ENCODE measurements around the gene ST3GAL6.

DNA sequence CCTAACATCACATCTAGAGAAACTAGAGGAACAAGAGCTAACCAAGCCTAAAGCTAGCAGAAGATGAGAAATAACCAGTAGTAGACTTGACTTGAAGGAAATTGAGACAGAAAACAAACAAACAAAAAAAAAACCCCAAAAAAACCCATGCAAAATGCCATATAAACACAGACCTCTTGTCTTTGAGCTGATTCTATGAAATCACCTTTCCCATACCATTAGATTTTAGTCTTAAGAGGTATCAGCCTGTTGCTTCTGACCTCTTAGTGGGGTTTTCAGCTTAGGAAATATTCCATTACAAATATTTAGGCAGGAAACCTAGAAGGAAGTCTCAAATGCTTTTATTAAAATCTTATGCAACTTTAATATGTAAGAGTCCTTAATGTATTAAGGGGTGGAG, 23.9 kb upstream of the ST3GAL6 start:
- TF ChIP-seq, protein P1, sequence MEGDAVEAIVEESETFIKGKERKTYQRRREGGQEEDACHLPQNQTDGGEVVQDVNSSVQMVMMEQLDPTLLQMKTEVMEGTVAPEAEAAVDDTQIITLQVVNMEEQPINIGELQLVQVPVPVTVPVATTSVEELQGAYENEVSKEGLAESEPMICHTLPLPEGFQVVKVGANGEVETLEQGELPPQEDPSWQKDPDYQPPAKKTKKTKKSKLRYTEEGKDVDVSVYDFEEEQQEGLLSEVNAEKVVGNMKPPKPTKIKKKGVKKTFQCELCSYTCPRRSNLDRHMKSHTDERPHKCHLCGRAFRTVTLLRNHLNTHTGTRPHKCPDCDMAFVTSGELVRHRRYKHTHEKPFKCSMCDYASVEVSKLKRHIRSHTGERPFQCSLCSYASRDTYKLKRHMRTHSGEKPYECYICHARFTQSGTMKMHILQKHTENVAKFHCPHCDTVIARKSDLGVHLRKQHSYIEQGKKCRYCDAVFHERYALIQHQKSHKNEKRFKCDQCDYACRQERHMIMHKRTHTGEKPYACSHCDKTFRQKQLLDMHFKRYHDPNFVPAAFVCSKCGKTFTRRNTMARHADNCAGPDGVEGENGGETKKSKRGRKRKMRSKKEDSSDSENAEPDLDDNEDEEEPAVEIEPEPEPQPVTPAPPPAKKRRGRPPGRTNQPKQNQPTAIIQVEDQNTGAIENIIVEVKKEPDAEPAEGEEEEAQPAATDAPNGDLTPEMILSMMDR (IDR thresholded peaks at IDR 0.05; ENCODE audit: poor library complexity, severe bottlenecking) = no peak
- TF ChIP-seq EP300 (conservative IDR thresholded peaks at IDR 0.05; ENCODE audit: poor library complexity, severe bottlenecking) (no peak), POLR2AphosphoS5 (IDR thresholded peaks at IDR 0.05) (no peak), SMC3 (conservative IDR thresholded peaks at IDR 0.05; ENCODE audit: poor library complexity) (no peak), MXI1 (conservative IDR thresholded peaks at IDR 0.05; ENCODE audit: poor library complexity, severe bottlenecking) (no peak), EZH2 (IDR thresholded peaks at IDR 0.05; ENCODE audit: borderline replicate concordance, insufficient read depth, low read length, poor library complexity, severe bottlenecking) (no peak)
- TF ChIP-seq, protein P2, sequence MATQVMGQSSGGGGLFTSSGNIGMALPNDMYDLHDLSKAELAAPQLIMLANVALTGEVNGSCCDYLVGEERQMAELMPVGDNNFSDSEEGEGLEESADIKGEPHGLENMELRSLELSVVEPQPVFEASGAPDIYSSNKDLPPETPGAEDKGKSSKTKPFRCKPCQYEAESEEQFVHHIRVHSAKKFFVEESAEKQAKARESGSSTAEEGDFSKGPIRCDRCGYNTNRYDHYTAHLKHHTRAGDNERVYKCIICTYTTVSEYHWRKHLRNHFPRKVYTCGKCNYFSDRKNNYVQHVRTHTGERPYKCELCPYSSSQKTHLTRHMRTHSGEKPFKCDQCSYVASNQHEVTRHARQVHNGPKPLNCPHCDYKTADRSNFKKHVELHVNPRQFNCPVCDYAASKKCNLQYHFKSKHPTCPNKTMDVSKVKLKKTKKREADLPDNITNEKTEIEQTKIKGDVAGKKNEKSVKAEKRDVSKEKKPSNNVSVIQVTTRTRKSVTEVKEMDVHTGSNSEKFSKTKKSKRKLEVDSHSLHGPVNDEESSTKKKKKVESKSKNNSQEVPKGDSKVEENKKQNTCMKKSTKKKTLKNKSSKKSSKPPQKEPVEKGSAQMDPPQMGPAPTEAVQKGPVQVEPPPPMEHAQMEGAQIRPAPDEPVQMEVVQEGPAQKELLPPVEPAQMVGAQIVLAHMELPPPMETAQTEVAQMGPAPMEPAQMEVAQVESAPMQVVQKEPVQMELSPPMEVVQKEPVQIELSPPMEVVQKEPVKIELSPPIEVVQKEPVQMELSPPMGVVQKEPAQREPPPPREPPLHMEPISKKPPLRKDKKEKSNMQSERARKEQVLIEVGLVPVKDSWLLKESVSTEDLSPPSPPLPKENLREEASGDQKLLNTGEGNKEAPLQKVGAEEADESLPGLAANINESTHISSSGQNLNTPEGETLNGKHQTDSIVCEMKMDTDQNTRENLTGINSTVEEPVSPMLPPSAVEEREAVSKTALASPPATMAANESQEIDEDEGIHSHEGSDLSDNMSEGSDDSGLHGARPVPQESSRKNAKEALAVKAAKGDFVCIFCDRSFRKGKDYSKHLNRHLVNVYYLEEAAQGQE (IDR thresholded peaks at IDR 0.05; ENCODE audit: borderline replicate concordance) = no peak
